Frontal cortex (tissue), 4 donors: ENCODE measurements around the gene TPM2. TPM values are rescaled to one million over a fixed set of nuclear protein-coding genes. Genes with fewer than 3 reads are reported as not detected.
"Not testable (repeated sequence)": the region's sequence is repeated elsewhere in the genome, so short reads cannot be mapped to it uniquely, and the experiment has no call there.

ENCODE experiments used
- DNase-seq, 2 donors: peaks; one replicate each; pipeline ENCODE4 v3.0.0; 2012; ENCODE audit warnings: low spot score in 2 of 2
- FAIRE-seq: peaks from 2 replicates; lab custom pipeline; 2012; peaks lifted over from hg19 to GRCh38; lab: Jason Lieb, UNC
- small RNA-seq: library from RNA; depleted of rRNA; stranded (forward); fragments of <200 nt; gene quantifications from one replicate; pipeline ENCODE3, GENCODE V24; 2014
- total RNA-seq: library from RNA; depleted of rRNA; stranded (reverse); fragments of >200 nt; gene quantifications from one replicate; pipeline ENCODE4 v1.2.3, GENCODE V29; 2014
- donor health status: control.
- donor health status: control.
- donor health status: control.

TPM2 gene
- total RNA-seq, 1 donor from 2014 or later, result 11.0 TPM

DNA sequence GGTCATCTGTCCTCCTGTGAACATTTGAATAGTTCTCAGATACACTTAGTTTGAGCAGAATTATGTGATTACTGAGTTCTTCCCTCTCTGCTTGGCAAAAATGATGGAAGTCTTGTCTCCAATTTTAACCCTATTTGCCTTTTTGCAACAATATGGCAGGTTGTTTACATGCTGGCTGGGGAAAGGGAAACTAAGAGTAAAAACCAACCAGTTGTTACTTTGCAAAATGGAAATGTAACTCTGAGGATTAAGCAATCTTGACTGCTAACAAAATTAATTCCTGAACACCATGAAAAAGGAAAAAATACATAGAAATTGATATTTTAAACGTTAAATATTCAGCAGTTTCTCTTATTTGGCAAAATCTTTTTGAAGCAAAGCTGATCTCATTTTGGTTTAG lies 50.1 kb downstream of the TPM2 start:
- no peak for FAIRE-seq
- no peak for DNase-seq

- not testable (repeated sequence) for FAIRE-seq, DNase-seq
These were observed 50.5 kb downstream of the TPM2 start for GRCh38 chr9:35639225-35639624.

DNA sequence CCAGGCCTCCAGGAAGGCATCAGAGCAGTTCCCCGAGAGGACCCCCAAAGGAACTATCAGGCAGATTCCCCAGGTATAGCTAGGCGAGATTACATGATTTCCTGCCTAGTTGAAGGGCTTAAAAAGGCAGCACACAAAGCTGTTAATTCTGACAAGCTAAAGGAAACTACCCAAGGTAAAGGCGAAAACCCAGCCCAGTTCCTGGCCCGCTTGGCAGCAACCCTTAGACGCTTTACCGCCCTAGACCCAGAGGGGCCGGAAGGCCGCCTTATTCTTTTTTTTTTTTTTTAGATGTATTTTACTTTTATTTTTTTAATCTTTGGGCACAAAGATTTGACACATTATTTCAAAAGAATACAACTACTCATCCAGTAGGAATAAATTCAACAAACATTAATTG lies 51.0 kb downstream of the TPM2 start:
- not testable (repeated sequence) for FAIRE-seq, DNase-seq

- not testable (repeated sequence) for DNase-seq, FAIRE-seq
These were observed 52.2 kb downstream of the TPM2 start for GRCh38 chr9:35637427-35637955.

DNA sequence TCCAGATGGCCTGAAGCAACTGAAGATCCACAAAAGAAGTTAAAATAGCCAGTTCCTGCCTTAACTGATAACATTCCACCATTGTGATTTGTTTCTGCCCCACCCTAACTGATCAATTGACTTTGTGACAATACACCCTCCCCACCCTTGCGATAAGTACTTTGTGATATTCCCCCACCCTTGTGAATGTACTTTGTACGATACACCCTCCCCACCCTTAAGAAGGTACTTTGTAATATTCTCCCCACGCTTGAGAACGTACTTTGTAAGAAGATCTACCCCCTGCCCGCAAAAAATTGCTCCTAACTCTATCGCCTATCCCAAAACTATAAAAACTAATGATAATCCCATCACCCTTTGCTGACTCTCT lies 52.9 kb downstream of the TPM2 start:
- not testable (repeated sequence) for DNase-seq, FAIRE-seq

DNA sequence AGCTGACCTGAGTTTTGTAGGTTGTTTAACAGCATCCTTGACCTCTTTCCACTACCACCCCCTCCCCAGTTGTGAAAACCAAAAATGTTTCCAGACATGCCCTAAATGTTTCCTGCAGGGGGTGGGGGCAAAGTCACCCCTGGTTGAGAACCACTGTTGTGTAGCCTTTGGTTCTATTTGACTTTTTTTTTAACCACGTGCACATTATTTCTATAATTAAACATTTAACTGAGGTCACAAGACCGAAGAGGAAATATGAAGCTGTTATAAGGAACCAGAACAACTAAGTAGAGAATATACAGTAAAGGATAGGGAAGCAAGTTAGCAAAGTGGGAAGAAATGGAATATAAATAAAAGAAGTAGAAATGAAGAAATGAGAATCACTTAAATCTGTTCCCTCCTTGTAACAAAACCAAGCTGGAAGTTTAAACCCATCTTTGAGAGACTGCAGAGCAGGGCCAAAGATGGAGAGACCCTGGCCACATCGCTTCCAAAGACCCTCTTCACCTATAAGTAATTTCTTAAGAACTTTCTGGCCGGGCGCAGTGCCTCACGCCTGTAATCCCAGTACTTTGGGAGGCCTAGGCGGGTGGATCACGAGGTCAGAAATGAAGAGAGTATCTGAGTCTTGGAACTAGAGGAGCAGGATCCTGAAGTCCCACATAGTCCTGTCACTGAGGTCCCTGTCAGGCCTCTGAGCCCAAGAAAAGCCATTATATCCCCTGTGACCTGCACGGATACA lies 53.4 kb downstream of the TPM2 start:
- no peak for DNase-seq
- no peak for FAIRE-seq

GRCh38 chr9:35635730-35636129 lies 54.0 kb downstream of the TPM2 start:
- FAIRE-seq (no peak), DNase-seq (no peak)

Small RNA genes within 50 kb of the gene (small RNA-seq; reads per million reads assigned to genes)
- not detected for gene MIR6853
- gene RMRP, result not detected
- not detected for gene RN7SL22P

Other genes with a start within 250 kb of the TPM2 start
- gene RUSC2, start 199.8 kb downstream of the TPM2 start, total RNA-seq, result 50.5 TPM
- 12.2 TPM for gene TESK1, start 84.7 kb downstream of the TPM2 start, total RNA-seq
- 0.41 TPM for gene CD72, start 71.5 kb downstream of the TPM2 start, total RNA-seq
- gene SIT1, start 39.0 kb downstream of the TPM2 start, total RNA-seq, result not detected
- gene RMRP, start 31.9 kb downstream of the TPM2 start, total RNA-seq, result 133,388 TPM
- gene CCDC107, start 31.6 kb downstream of the TPM2 start, total RNA-seq, result 10.6 TPM
- gene ARHGEF39, start 24.7 kb downstream of the TPM2 start, total RNA-seq, result 0.41 TPM
- 0.82 TPM for gene CA9, start 16.0 kb downstream of the TPM2 start, total RNA-seq
- 16.3 TPM for gene TLN1, start 42.3 kb upstream of the TPM2 start, total RNA-seq
- gene CREB3, start 42.7 kb upstream of the TPM2 start, total RNA-seq, result 30.6 TPM
- 48.9 TPM for gene GBA2, start 59.3 kb upstream of the TPM2 start, total RNA-seq
- gene RGP1, start 59.4 kb upstream of the TPM2 start, total RNA-seq, result 10.2 TPM
- gene MSMP, start 64.4 kb upstream of the TPM2 start, total RNA-seq, result 0.41 TPM
- 11.0 TPM for gene NPR2, start 101.7 kb upstream of the TPM2 start, total RNA-seq
- 2.9 TPM for gene SPAG8, start 122.3 kb upstream of the TPM2 start, total RNA-seq
- 9.0 TPM for gene HINT2, start 125.1 kb upstream of the TPM2 start, total RNA-seq
- gene FAM221B, start 138.8 kb upstream of the TPM2 start, total RNA-seq, result not detected
- 4.1 TPM for gene TMEM8B, start 139.3 kb upstream of the TPM2 start, total RNA-seq
- not detected for gene OR13J1, start 180.5 kb upstream of the TPM2 start, total RNA-seq
- gene HRCT1, start 216.3 kb upstream of the TPM2 start, total RNA-seq, result 0.82 TPM
- gene SPAAR, start 219.6 kb upstream of the TPM2 start, total RNA-seq, result 0.41 TPM